ENCODE data around the gene PGAM1.
"Not testable (repeated sequence)": the region's sequence is repeated elsewhere in the genome, so short reads cannot be mapped to it uniquely, and the experiment has no call there.

GRCh38 chr10:97406483-97406882 lies 19.5 kb upstream of the PGAM1 start:
- TF ChIP-seq CTCF, EZH2phosphoT487 (IDR thresholded peaks at IDR 0.05; ENCODE audit: low read length): not testable (repeated sequence)
